ENCODE results near the gene F7.

The F7 gene

GRCh38 chr13:113086991-113087922, 18.3 kb upstream of the F7 start:
- no peak for DNase-seq (ENCODE audit: low read depth)

GRCh38 chr13:113087923-113088690, 17.5 kb upstream of the F7 start:
- DNase-seq (ENCODE audit: low read depth), result no peak

- no peak for DNase-seq (ENCODE audit: low read depth)
These were observed 16.9 kb upstream of the F7 start for GRCh38 chr13:113088691-113089020.

- DNase-seq (ENCODE audit: low read depth), result no peak
These were observed 15.7 kb upstream of the F7 start for GRCh38 chr13:113089693-113090414.

- DNase-seq (ENCODE audit: low read depth), result no peak
These were observed 15.2 kb upstream of the F7 start for GRCh38 chr13:113090415-113090770.

GRCh38 chr13:113090806-113091205, 14.8 kb upstream of the F7 start:
- no peak for DNase-seq (ENCODE audit: low read depth)

GRCh38 chr13:113091211-113091771, 14.3 kb upstream of the F7 start:
- no peak for DNase-seq (ENCODE audit: low read depth)

- no peak for DNase-seq (ENCODE audit: low read depth)
These were observed 13.5 kb upstream of the F7 start for GRCh38 chr13:113091891-113092775.

GRCh38 chr13:113092776-113093579, 12.6 kb upstream of the F7 start:
- no peak for DNase-seq (ENCODE audit: low read depth)

GRCh38 chr13:113093580-113094409, 11.8 kb upstream of the F7 start:
- no peak for DNase-seq (ENCODE audit: low read depth)

- DNase-seq (ENCODE audit: low read depth), result no peak
These were observed 11.2 kb upstream of the F7 start for GRCh38 chr13:113094410-113094800.

GRCh38 chr13:113095146-113096051, 10.2 kb upstream of the F7 start:
- no peak for DNase-seq (ENCODE audit: low read depth)

GRCh38 chr13:113096052-113096744, 9.4 kb upstream of the F7 start:
- DNase-seq (ENCODE audit: low read depth), result no peak

- DNase-seq (ENCODE audit: low read depth), result no peak
These were observed 8.8 kb upstream of the F7 start for GRCh38 chr13:113096745-113097305.

- no peak for DNase-seq (ENCODE audit: low read depth)
These were observed 7.9 kb upstream of the F7 start for GRCh38 chr13:113097651-113098050.

GRCh38 chr13:113098162-113098732, 7.3 kb upstream of the F7 start:
- DNase-seq (ENCODE audit: low read depth), result no peak

- DNase-seq (ENCODE audit: low read depth), result no peak
These were observed 6.4 kb upstream of the F7 start for GRCh38 chr13:113099142-113099541.

Measured in activated gamma-delta T cell treated with anti-CD3 and anti-CD28 coated beads, Interleukin-2, amount 50 U/mL, for 16 hours (primary cell).